Common myeloid progenitor, CD34-positive (primary cell): Measurements from ENCODE around the gene AHNAK2.

ENCODE experiments used
- CTCF ChIA-PET: fragments of 350-600 bp; sonication (Branson Sonifier 250); formaldehyde crosslinking; loops from one replicate; lab custom pipeline; 2021; ENCODE audit warnings: antibody characterized with exemption; lab: Charles Lee
- POLR2A ChIA-PET: fragments of 350-600 bp; sonication (Branson Sonifier 250); formaldehyde crosslinking; loops from one replicate; lab custom pipeline; 2021; ENCODE audit warnings: antibody characterized with exemption; lab: Charles Lee
- DNase-seq, 3 donors: peaks; one replicate each; pipeline versions ENCODE4 v3.0.0 to v3.0.0-alpha.2; 2013
- H3K27ac ChIP-seq, 2 experiments: 1 replicate in 1 of 2; 2 replicates in 1 of 2; pipeline ENCODE4 v1.7.0; 2013; ENCODE audit warnings: inconsistent platforms in 2 of 2, low read length in 2 of 2, mild to moderate bottlenecking in 2 of 2, low read depth in 1 of 2, moderate library complexity in 1 of 2; ENCODE audit not compliant: severe bottlenecking in 2 of 2, insufficient read depth in 1 of 2, poor library complexity in 1 of 2
- H3K27me3 ChIP-seq, 5 experiments: replicated peaks in 2 of 5; 1 replicate in 3 of 5; 2 replicates in 2 of 5; pipeline versions ENCODE4 v1.6.1 to v1.7.0; 2013; ENCODE audit warnings: low read length in 4 of 5, mild to moderate bottlenecking in 2 of 5, moderate library complexity in 2 of 5, inconsistent platforms in 1 of 5; ENCODE audit not compliant: insufficient read depth in 5 of 5, control insufficient read depth in 4 of 5
- H3K36me3 ChIP-seq, 4 experiments: 1 replicate in 2 of 4; 2 replicates in 2 of 4; pipeline versions ENCODE4 v1.6.1 to v1.7.0; 2013; ENCODE audit warnings: low read length in 3 of 4, control low read depth in 1 of 4, mild to moderate bottlenecking in 1 of 4; ENCODE audit not compliant: control insufficient read depth in 4 of 4, insufficient read depth in 4 of 4
- H3K4me1 ChIP-seq, 4 experiments: 1 replicate in 3 of 4; 2 replicates in 1 of 4; pipeline versions ENCODE4 v1.6.1 to v1.7.1; 2013; ENCODE audit warnings: low read length in 3 of 4, mild to moderate bottlenecking in 3 of 4, control low read depth in 1 of 4, inconsistent platforms in 1 of 4, moderate library complexity in 1 of 4; ENCODE audit not compliant: control insufficient read depth in 4 of 4, insufficient read depth in 4 of 4; ENCODE audit errors: control extremely low read depth in 1 of 4
- H3K4me3 ChIP-seq, 7 experiments: 1 replicate in 4 of 7; 2 replicates in 3 of 7; pipeline versions ENCODE4 v1.5.1 to v1.7.0; 2013; ENCODE audit warnings: mild to moderate bottlenecking in 7 of 7, low read length in 6 of 7, moderate library complexity in 6 of 7, inconsistent platforms in 2 of 7, low read depth in 2 of 7, control low read depth in 1 of 7; ENCODE audit not compliant: insufficient read depth in 4 of 7, control insufficient read depth in 1 of 7; ENCODE audit errors: extremely low read depth in 1 of 7
- H3K9me3 ChIP-seq, 5 experiments: 1 replicate in 4 of 5; 2 replicates in 1 of 5; pipeline versions ENCODE4 v1.6.1 to v1.7.1; 2013; ENCODE audit warnings: low read length in 4 of 5, mild to moderate bottlenecking in 2 of 5, inconsistent platforms in 1 of 5, low read depth in 1 of 5, moderate library complexity in 1 of 5; ENCODE audit not compliant: control insufficient read depth in 4 of 5, insufficient read depth in 2 of 5; ENCODE audit errors: control extremely low read depth in 1 of 5
- WGBS: methylation state at CpG from one replicate; pipeline ENCODE4 v1.1.5; 2013; ENCODE audit not compliant: insufficient coverage; 5-methylcytosine and 5-hydroxymethylcytosine counted together

Gene AHNAK2

GRCh38 chr14:104964546-104964945 is 13.6 kb downstream of the AHNAK2 start:
- ChIA-PET CTCF (interaction anchor here (0.6 to 6.3 kb wide), 5 partner anchors 9 to 112 kb away, joined by 3 to 44 read pairs (median 3); no protein-coding TSS in a partner anchor), POLR2A (interaction anchor here (0.7 kb wide), 1 partner anchor 31 kb away, joined by 3 read pairs; no protein-coding TSS in a partner anchor)
- Histone ChIP-seq H3K27me3 (peaks cover 0 to 21% (median 6%) of the 10 kb centered on the region in 5 experiments), H3K36me3 (no peaks in the 10 kb centered on the region), H3K27ac (no peak overlapping the region), H3K4me1 (peaks cover 0 to 15% (median 12%) of the 10 kb centered on the region in 4 experiments), H3K4me3 (no peak overlapping the region), H3K9me3 (no peaks in the 10 kb centered on the region)
- whole genome bisulfite sequencing, result 98% methylated on average over 6 of the region's 7 CpGs
- DNase-seq, result no peak

GRCh38 chr14:104957146-104958113 is 20.7 kb downstream of the AHNAK2 start:
- Histone ChIP-seq H3K27me3 (no peaks in the 10 kb centered on the region), H3K9me3 (no peaks in the 10 kb centered on the region), H3K36me3 (no peaks in the 10 kb centered on the region), H3K4me1 (no peaks in the 10 kb centered on the region), H3K27ac (no peak overlapping the region), H3K4me3 (no peak overlapping the region)
- WGBS, result 95% methylated on average over 21 of the region's 25 CpGs
- CTCF ChIA-PET, result no interaction called here
- no peak for DNase-seq
- POLR2A ChIA-PET, result no interaction called here

DNA sequence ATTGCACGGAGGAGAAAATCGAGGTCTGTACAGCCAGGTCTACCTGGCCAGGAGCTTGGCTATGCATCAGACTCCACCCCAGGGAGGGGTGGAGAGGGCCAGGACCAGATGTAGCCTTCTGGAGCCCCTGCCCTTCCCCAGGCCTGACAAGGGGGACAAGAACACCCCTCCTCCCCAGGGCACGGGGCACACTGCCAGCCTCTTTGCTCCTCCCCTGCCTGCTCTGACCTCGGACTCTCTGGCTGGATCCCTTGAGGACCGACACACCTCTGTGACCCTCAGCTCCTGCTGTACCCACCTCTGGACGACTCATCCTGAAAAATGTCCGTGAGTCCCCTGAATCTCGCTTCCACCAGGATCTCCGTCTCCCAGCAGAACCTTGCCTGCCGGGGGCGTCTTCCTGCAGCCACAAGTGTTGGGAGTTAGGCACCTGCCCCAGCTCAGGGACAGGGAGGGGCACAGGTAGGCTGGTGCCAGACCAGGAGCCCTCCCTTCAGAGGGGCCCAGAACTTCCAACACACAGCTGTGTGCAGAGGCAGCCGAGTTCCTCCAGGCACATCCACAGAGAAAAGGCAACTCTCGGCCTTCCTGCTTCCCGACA is 21.8 kb downstream of the AHNAK2 start:
- no peak for DNase-seq
- H3K4me1 ChIP-seq, result no peaks in the 10 kb centered on the region
- CTCF ChIA-PET, result interaction anchor here (0.6 to 2.7 kb wide), 5 partner anchors 8 to 56 kb away, joined by 3 to 8 read pairs (median 3); no protein-coding TSS in a partner anchor
- H3K9me3 ChIP-seq, result no peaks in the 10 kb centered on the region
- H3K4me3 ChIP-seq, result no peak overlapping the region
- H3K27ac ChIP-seq, result no peak overlapping the region
- no peaks in the 10 kb centered on the region for H3K36me3 ChIP-seq
- no peaks in the 10 kb centered on the region for H3K27me3 ChIP-seq
- WGBS, result 97% methylated on average over 11 of the region's 14 CpGs
- POLR2A ChIA-PET, result no interaction called here

- Histone ChIP-seq H3K4me1 (no peaks in the 10 kb centered on the region), H3K4me3 (no peak overlapping the region), H3K9me3 (no peaks in the 10 kb centered on the region), H3K27ac (no peak overlapping the region), H3K36me3 (no peaks in the 10 kb centered on the region), H3K27me3 (no peaks in the 10 kb centered on the region)
- no peak for DNase-seq
- ChIA-PET CTCF (interaction anchor here (0.9 to 2.7 kb wide), 4 partner anchors 9 to 26 kb away, joined by 3 to 8 read pairs (median 4); no protein-coding TSS in a partner anchor), POLR2A (no interaction called here)
- 100% methylated on average over 3 of the region's 3 CpGs for WGBS
Observed at GRCh38 chr14:104955396-104955770, 22.8 kb downstream of the AHNAK2 start.

DNA sequence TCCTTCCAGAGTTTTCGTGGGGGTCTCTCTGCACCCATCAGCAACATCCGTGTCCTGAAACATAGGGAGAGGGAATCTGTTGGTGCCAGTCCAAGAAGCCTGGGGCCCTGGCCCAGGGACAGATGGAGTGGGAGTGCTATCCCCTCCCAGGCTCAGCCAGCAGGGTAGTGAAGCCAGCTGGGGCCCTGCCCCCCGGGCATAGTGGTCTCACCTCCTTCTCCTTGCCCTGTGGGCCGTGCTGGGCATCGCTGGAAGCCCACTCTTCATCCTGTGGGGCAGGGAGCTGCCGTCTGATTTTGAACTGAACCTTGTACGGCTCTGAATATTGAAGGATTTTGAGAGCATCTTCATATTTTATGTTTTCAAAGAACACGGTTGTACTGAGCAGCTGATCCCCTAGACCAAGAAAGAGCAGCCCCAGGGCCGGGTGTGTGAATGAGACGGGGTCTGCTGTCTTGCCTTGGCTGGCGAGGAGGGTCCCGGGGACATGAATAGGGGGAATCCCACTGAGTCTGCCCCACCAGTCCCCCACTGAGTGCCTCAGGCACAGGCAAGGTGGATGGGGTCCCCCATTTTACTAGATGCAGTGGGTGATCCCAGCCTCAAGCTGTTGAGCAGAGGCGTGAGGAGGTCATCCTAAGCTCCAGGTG is 23.3 kb downstream of the AHNAK2 start:
- Histone ChIP-seq H3K36me3 (no peaks in the 10 kb centered on the region), H3K27ac (no peak overlapping the region)

DNA sequence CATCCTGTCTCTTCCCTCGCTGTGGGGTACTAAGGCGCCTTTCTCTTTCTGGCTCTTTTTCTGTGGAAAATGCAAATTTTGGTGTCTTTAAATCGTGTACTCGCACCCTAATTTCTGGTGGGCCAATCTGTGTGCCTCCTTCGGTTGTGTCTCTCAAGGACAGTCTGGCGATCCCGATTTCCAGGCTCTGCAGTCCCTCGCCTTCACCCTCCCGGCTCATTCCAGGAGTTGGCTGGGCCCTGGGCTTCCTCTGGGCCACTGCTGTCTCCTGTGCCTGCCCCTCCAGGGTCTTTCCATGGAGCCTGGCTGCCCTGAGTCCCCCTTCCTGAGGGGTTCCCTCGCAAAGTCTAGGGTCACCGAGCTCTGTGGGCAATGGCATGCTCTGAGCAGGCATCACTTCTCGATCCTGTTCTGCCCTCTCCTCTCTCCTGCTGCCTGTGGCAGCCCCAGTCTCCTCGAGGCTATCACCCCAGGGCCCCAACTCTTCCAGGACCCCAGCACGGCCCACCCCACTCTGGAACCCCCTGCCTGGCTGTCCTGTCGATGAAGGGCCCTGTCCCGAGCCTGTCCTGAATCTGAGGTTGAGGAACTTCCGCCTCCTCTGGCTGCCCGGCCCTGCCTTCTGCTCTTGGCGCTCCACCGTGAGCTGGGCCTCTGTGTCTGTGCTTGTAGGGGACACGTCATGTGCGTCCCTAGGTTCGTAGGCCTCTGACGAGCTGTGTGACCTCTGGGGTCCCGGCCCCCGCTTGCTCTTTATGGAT is 24.1 kb downstream of the AHNAK2 start:
- no peak for DNase-seq
- POLR2A ChIA-PET, result no interaction called here

More for the DNA sequence above, 23.3 kb downstream of the AHNAK2 start:
- DNase-seq, result no peak
- Histone ChIP-seq H3K27me3 (no peaks in the 10 kb centered on the region), H3K4me3 (no peak overlapping the region), H3K4me1 (no peaks in the 10 kb centered on the region), H3K9me3 (no peaks in the 10 kb centered on the region)
- 98% methylated on average over 7 of the region's 13 CpGs for WGBS
- ChIA-PET CTCF (interaction anchor here (1.0 to 2.7 kb wide), 2 partner anchors 18 kb away, joined by 5 to 8 read pairs; no protein-coding TSS in a partner anchor), POLR2A (no interaction called here)

More for the DNA sequence above, 24.1 kb downstream of the AHNAK2 start:
- 98% methylated on average over 22 of the region's 26 CpGs for WGBS
- Histone ChIP-seq H3K4me1 (no peaks in the 10 kb centered on the region), H3K27ac (no peak overlapping the region), H3K4me3 (no peak overlapping the region), H3K27me3 (no peaks in the 10 kb centered on the region), H3K9me3 (no peaks in the 10 kb centered on the region), H3K36me3 (no peaks in the 10 kb centered on the region)
- CTCF ChIA-PET, result interaction anchor here (2.7 kb wide), 1 partner anchor 19 kb away, joined by 8 read pairs; no protein-coding TSS in a partner anchor
